HG02623 (cell line): ENCODE data around the gene SHISAL1.
"Not testable (repeated sequence)": the region's sequence is repeated elsewhere in the genome, so short reads cannot be mapped to it uniquely, and the experiment has no call there.

Experiments
- ATAC-seq: cut with Tn5 transposase; IDR thresholded peaks from one replicate; pipeline ENCODE4 v1.9.1; 2021; ENCODE audit warnings: moderate library complexity; ENCODE audit not compliant: unreplicated experiment

Gene SHISAL1

DNA sequence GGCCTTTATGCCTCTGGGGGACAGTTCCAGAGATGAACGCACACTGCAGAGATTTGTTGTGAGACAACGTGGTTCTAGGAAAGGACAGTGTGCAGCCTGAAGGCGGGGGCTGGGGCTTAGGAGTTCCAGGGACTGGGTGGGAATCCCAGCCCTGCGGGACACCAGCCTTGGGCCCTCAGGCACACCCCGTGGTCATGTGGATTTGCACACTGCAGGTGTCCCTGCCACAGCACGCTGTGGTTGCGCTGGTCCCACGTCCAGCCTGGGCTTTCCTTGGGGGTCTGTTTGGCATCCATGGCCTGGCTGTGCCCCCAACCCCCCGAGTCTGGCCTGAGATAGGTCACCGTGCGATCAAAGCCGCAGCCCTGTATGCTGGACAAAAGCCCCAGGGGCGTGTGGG lies 7.3 kb downstream of the SHISAL1 start:
- ATAC-seq = no peak

DNA sequence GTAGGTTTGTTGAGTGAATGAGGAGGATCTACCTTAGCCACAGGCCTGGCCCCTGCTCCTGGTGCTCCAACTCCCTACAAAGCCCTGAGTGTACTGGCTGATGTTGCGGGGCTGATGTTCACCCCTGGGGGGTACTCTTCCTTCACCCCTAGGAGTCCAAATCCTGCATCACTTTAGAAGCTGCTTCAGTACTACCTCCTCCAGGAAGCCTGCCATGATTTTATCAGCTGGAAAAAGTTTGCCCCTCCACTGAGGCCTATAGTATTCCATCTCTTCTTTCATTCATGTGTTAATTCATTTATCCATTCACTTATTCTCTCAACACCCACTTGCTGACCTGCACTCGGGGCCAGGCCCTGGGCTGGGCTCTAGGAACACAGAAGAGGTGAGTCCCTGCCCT lies 7.8 kb downstream of the SHISAL1 start:
- ATAC-seq = no peak

DNA sequence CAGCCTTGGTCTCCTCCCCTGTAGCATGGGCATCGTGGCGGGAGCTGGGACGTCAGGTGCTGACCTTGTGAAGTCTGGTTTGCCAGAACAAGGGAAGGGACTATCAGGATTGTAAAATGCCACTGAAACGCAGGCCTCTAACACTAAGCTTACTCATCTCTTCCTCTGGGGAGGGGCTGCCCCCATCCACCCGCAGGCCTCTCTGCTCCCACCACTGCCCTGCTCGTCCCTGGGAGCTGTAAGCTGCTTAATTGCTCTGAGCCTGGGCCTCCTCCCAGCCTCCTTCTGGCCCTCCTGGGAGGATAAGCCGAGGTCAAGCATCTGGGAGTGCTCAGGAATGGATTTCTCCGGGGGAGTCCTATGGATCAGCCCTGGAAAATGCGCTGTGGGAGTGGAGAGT lies 8.4 kb downstream of the SHISAL1 start:
- ATAC-seq = no peak

DNA sequence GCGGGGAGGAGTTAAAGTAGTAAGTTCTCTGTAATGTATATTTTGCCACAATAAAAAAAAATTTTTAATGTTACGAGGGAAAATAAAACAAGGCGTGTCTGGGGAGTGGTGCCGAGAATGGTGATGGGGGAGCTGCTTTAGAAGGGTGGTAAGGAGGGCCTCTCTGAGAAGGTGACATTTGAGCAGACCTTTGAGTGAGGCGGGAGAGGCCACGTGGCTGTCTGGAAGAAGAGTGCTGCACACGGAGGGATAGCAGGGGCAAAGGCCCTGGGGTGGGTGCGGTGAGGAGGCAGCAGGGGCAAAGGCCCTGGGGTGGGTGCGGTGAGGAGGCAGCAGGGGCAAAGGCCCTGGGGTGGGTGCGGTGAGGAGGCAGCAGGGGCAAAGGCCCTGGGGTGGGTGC lies 10.4 kb downstream of the SHISAL1 start:
- not testable (repeated sequence) for ATAC-seq

DNA sequence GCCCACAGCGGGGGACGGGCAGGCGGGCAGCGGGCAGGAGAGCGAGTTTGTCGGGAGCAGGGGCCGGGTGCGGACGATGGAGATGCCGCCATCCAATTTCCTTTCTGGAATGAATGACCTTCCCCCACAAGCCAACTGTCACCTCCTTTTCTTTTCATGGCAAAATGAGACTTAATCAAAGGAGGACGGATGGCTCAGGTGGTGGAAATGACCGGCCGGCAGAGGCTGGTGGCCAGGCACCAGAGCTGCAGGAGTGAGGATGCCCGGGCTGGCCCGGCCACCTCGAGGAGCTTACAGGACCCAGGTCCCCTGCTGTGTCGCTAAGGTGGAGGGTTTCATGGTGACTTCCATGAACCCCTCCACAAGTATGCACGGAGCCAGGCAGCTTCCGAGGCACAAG lies 11.7 kb downstream of the SHISAL1 start:
- no peak for ATAC-seq

DNA sequence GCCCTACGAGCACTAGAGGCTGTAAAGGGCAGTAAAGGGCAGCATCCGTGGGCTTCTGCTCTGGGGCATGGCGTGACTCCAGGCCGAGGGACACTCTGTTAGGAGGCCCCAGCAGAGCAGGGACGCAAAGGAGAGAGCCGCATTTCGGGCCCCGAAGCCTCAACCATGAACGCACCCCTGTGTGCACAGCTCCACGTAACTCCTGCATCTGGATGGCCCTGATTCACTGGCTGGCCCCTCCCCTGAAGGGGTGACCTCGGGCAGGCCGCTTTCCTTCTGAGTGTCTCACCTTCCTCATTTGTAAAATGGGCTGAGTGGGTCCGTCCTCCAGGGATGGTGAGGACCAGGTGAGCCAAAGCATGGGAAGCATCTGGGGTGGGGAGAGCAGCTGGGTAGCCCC lies 13.6 kb downstream of the SHISAL1 start:
- ATAC-seq = no peak

DNA sequence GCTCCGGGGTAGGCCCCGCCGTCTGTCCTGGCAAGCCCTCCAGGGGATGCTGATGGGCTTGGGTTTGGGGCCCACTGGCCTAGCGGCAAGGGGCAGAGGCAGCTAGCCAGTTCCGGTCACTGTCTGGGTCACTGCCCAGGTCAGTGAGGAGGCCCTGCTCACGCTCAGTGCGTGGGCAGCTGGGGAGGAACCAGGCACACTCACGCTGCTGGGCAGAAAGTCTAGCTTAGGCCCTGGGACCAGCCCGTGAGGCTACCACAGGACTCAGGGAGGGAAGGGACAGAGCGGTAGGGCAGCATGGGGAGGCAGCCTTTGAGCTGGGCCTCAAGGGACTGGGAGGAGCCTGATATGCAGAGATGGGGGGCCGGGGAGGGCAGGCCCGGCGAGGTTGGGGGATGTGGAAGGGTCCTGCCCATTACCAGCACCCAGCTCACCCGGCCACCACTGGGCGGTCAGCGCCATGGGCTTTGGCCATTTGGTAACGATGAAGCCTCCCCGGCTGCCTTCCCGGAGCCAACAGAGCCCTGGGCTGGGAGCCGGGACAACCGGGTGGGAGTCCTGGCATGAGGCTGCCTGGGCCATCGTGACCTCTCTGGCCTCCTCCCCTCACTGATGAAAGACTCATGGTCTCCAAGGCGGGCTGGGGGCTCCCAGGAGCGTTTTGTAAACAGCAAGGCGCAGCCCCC lies 14.2 kb downstream of the SHISAL1 start:
- ATAC-seq = no peak

DNA sequence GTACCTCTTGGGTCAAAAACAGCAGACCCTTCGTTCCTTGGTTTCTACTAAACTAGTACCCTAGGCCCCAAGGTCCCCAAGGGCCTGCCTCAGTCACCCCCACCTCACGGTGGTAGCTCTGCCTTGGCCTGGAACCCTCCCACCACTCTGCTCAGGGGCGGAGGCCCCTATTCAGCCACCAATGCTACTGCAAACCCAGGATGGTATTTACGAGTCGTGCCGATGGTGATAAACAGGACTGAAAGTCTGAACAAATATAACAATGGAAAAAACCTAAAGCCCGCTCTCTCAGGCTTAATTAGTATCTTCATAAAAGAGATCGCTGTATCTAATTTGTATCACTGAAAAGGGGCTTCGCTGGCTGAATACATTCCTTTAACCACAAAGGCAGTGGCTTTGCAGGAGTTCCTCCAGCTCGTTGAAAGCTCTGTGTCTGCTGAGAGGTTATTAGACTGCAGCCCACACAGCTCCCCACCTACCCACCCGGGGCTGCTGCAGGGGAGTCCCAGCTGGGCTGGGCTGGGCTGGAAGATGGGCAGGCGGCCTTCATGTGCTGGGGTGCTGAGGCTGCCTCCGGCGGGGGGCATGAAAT lies 15.2 kb downstream of the SHISAL1 start:
- ATAC-seq = no peak

DNA sequence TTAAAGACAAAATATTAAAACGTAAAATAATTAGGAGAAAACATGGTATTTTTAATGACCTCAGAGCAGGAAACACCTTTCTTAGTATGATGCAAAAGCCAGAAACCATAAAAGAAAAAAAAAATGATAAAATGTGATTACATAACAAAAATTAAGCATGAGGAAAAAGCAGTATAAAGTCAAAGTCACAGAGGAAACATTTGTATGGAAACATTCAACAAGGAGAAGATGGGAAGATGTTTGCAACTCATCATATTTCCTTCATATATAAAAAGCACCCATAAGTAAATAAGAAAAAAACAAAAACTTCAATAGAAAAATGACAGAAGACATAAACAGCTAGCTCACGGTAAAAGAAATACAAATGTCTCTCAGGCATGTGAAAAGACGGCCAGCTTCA lies 17.3 kb downstream of the SHISAL1 start:
- ATAC-seq = no peak

DNA sequence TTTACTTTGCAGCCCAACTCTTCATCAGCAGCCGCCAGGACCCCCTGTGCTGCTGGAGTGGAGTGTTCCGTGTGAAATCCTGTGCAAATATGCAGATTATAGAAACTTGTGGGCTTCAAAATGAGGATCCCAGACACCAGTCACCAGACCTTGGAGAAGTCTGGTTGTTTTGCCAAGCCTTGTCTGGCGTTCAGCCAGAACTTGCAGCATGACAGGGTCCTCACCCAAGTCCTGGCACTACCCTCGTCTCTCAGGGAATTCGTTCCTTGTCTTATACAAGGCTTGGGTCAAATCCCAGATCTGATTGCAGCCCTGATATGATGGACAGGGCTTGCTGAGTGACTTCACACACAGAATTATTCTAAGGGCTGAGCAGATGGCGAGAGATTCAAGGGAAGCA lies 18.9 kb downstream of the SHISAL1 start:
- no peak for ATAC-seq

DNA sequence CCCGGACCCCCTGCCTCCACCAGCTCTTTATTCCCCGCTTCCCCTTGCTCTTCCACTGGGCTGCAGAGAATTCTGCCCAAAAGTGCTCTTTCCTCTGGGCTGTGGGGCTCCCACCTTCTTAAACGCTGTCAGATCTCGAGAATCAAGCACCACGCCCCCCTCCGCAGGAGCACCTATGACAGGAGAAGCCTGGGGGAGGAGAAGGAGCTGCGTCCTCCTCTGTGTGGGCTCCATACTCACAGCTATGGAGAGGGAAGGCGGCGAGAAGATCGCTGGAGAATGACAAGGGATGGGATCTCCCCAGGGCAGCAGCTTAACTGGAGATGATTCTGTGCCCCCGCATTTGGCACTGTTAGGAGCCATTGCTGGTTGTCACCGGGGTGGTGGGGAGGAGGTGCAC lies 19.7 kb downstream of the SHISAL1 start:
- ATAC-seq = no peak

DNA sequence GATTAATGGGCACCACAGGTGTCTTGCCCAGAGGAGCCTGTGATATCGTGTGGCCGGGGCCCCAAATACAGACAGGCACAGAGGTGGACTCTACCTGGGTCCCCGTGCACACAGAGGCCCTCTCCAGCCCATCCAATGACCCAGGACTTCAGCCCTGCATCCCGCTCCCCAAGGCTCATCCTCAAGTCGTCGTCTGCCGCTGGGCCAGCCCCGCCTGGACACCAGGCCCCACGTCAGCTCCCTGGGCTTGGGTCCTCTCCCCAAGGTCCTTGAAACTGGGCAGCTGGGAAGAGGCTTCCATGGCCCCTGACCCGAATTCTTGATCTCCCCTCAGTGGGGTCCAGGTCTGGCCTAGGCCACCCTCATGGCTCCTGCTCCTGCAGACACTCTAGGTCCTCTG lies 20.2 kb downstream of the SHISAL1 start:
- ATAC-seq = no peak

DNA sequence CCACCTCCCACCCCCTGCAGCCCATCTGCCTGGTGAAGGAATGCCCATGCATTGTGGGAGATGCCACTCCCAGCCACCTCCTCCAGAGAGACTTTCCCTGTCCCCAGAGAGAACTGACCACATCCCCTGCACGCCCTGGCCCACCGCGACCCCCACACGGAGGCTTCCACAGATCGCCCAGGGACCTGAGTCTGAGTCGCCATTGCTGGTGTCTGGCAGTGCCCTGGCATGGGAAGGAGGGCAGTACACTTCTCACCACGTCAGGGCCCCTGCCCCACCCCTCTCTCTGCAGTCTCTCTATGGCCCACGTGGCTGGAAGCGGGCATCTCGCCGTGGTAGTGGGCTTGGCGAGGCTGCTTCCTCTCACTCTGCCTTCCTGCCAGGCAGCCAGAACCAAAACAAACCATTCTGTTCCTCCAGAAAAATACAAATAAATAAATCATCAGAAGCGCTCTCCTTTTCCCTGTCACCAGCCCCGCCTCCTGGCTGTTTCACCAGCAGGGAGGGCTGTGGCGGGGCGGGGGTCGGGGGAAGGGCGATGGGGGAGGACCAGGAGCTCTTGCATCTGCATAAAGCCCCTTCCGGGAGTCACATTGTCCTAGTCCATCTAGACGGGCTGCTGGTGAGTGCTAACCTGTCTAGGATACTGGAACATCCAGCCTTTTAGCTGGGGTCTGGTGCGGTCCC lies 20.9 kb downstream of the SHISAL1 start:
- no peak for ATAC-seq

DNA sequence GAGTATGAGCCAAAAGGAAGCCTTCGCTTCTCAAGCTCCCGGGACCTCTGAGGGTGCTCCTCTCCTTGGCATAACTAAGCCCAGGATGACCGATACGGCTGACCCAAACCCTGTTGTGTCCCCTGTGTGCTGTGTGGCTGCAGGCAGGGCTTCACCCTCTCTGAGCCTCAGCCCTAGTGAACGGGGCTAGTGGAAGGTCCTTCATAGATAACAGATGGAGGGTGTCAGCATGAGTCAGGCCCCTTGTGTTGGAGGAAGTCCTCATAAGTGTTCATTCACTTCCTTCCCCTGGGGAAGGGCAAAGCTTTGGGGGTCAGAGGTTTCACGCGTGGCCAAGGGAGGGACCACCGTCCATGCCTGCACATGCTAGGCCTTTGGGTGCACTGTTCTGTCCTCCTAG lies 21.5 kb downstream of the SHISAL1 start:
- no peak for ATAC-seq

DNA sequence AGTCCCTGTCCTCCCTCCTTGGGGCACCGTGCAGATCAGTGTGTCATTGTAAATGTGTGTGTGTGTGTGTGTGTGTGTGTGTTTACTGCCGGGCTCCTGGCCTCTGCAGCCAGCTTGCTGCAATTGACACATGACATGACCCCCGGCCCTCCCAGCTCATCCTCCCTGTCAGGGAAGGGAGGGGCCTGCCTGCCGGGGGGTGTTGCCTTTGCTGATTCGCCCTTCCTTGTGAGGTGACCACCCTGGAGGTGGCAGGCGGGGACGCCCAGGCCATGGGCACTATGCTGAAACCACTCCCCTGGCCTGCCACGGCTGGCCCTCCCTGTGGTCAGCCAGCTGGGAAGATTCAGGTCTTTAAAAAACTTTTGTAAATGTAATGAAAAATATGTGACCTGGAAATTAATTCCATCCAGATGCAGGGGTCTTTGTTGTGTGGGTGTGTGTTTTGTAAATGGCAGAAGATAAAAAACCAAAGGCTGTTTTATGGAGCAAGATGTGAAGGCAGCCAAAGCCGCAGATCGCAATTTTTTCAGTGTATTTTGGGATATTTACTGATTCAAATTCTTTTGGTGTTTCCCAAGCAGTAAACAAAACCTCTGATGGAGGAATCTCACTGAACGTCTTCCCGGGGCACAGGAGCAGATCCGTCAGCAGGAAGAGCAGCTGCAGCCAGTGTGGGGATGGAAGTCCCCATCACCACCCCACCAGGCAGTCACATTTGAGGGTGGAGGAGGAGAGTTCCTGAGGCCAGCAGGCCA lies 23.2 kb downstream of the SHISAL1 start:
- ATAC-seq = no peak

DNA sequence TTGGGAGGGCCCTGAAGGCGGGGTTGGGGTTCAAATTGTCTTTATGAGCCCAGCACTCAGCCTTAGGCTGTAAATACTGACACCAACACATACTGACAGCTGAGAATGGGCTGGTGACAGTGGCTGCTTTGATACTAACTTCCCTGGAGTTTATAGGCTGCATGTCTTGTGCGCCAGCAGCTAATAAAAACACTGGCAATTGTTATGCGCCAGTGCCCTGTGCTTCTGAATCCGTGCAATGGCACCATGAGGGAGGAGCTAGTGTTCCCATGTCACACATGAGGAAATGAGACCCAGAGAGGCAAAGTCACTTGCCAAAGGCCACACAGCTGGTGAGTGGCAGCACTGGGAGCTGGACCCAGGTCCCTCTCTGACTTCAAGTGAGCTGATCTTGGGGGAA lies 23.8 kb downstream of the SHISAL1 start:
- no peak for ATAC-seq

DNA sequence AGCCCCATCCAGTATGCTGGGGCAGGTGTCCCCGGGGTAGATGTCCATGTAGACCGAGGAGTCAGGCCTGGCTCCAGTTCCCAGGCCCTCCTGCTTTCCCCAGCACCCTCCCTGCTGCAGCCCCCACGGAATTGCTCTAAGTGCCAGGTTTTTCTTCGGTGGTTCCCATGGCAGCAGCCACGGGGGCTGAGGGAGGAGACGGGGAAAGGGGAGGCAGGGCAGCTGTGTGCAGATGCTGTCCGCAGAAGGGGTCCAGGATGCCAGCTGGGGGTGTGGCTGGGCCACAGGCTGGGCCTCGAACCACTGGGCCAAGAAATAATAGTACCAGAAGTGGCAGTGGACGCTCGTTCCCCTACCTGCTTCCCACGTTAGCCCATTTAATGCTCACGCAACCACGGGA lies 25.0 kb downstream of the SHISAL1 start:
- no peak for ATAC-seq

DNA sequence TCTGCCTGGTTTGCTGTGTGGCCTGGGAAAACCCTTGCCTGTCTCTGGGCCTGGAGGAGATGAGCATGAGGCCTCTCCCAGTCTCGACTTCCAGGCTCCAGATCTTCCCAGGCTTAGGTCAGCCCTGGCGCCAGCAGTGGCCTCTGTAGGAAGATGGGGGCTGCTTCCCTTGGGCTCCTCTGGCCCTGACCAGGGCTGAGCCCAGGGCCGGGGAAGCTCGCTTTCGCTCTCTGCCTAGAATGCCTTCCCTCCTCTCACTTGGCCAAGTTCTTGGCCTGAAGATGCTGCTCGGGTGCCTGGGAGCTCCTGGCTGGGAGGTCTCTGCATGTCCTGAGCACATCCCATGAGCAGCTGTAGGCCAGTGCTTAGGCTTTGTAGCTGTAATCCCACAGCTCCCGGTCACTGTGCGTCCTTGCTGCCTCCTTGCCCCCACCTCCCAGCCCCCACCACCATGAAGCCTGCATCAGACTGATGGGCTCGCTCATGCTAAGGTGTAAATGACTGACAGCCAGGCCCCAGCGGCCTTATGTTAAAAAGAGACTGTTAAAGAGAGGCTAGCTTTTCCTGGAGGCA lies 25.5 kb downstream of the SHISAL1 start:
- ATAC-seq = no peak

DNA sequence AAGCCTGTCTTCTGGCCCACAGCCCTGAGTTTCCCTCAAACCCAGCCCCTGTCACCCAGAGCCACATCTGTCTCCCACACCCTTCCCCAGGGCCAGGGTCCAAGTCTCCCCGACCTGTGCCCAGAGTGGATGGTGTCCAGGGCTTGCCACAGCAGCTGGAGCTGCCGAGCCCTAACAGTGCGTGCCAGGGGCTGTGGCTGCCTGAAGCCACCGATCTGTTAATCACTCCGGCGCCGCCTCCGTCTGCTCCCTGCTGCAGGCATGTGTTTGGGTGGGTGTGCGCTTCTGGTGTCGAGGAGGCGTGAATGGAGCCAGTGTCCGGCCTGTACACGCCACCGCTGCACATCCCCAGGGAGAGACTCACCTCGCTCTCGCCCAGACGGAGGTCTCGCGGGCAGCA lies 26.1 kb downstream of the SHISAL1 start:
- no peak for ATAC-seq

DNA sequence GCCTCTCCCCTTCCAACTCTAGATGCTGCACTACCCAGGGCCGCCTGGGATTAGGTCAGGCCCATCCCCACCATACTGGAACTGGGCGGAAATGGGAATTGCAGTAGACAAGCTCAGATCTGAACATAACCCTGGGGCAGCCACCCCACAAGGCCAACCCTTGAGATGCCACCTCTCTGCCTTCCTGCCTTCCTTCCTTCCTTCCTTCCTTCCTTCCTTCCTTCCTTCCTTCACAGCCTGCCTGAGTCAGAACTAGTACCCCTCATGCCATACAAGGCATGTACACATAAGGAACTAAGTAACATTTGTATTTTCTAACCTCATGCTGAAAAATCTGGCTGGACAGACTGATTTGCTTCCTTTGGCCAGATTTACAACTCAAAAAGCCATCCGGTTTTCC lies 28.0 kb downstream of the SHISAL1 start:
- ATAC-seq = no peak
